HCT116 (cell line): Measurements from ENCODE around the gene NECAB2. TPM values are rescaled to one million over a fixed set of nuclear protein-coding genes. Genes with fewer than 3 reads are reported as not detected.

ENCODE experiments used
- ATAC-seq: fragments of 200-7000 bp; cut with Tn5 transposase; 2 replicates; pipeline ENCODE4 v1.9.1; 2020; ENCODE audit warnings: mild to moderate bottlenecking, moderate library complexity
- BruUV-seq: library from RNA; stranded (reverse); fragments of 400-500 nt; replicated peaks from 2 replicates; lab custom pipeline; 2021; lab: Mats Ljungman, UMichigan
- CTCF ChIA-PET: fragments of 300-600 bp; sonication (Branson Sonifier 250); formaldehyde crosslinking; loops from one replicate; lab custom pipeline; 2021; ENCODE audit warnings: antibody characterized with exemption; lab: Charles Lee
- POLR2A ChIA-PET: fragments of 300-600, 350-600 bp; sonication (Branson Sonifier 250); formaldehyde crosslinking; loops from one replicate; lab custom pipeline; 2021; ENCODE audit warnings: antibody characterized with exemption; lab: Charles Lee
- RAD21 ChIA-PET, 2 experiments: fragments of 300-600 bp; sonication (Branson Sonifier 250); formaldehyde crosslinking; loops; one replicate each; lab custom pipeline; 2023; ENCODE audit warnings: low total read pairs in 2 of 2; ENCODE audit not compliant: uncharacterized antibody in 2 of 2, unreplicated experiment in 2 of 2, low non-redundant PET in 1 of 2; lab: Charles Lee
- DNase-seq: peaks from one replicate; pipeline ENCODE4 v3.0.0-alpha.2; 2010; ENCODE audit warnings: low read depth, low spot score
- H2AFZ ChIP-seq: fragments of 200-600 bp; shearing (Covaris generic), sonication (generic); 2 replicates; pipeline ENCODE4 v1.6.1; 2017; ENCODE audit warnings: low read depth, mixed run types, mixed read lengths, antibody characterized with exemption, low read length; ENCODE audit not compliant: poor library complexity, severe bottlenecking
- H3K27ac ChIP-seq: 2 replicates; pipeline ENCODE4 v1.5.1; 2012; ENCODE audit warnings: low read depth, low read length
- H3K27me3 ChIP-seq: fragments of 200-600 bp; sonication (generic); 2 replicates; pipeline ENCODE4 v1.6.1; 2016; ENCODE audit warnings: mixed run types, low read length, mixed read lengths; ENCODE audit not compliant: insufficient read depth
- H3K36me3 ChIP-seq, 2 experiments: fragments of 200-500 bp in 1 of 2; fragments of 200-600 bp in 1 of 2; sonication (Bioruptor generic) in 1 of 2; sonication (generic) in 1 of 2; 2 replicates each; pipeline versions ENCODE4 v1.5.1 to v1.6.1; 2014 to 2016; ENCODE audit warnings: low read length in 2 of 2, inconsistent platforms in 1 of 2, mixed read lengths in 1 of 2, mixed run types in 1 of 2; ENCODE audit not compliant: insufficient read depth in 2 of 2, control insufficient read depth in 1 of 2
- H3K4me1 ChIP-seq, 2 experiments: fragments of 200-600 bp in 1 of 2; sonication (generic) in 1 of 2; 2 replicates each; pipeline versions ENCODE4 v1.5.1 to v1.6.1; 2012 to 2017; ENCODE audit warnings: low read length in 2 of 2, inconsistent platforms in 1 of 2, mild to moderate bottlenecking in 1 of 2, mixed read lengths in 1 of 2, mixed run types in 1 of 2, moderate library complexity in 1 of 2; ENCODE audit not compliant: insufficient read depth in 2 of 2, control insufficient read depth in 1 of 2
- H3K4me2 ChIP-seq: fragments of 200-600 bp; sonication (generic); 2 replicates; pipeline ENCODE4 v1.6.1; 2017; ENCODE audit warnings: mixed run types, low read length, mixed read lengths
- H3K4me3 ChIP-seq, 2 experiments: fragments of 200-600 bp in 1 of 2; sonication (generic) in 1 of 2; replicated peaks in 1 of 2; 2 replicates each; pipeline ENCODE4 v1.5.1; 2011 to 2016; ENCODE audit warnings: low read length in 2 of 2, control low read depth in 1 of 2, low read depth in 1 of 2, mild to moderate bottlenecking in 1 of 2, mixed read lengths in 1 of 2, mixed run types in 1 of 2
- H3K79me2 ChIP-seq: fragments of 200-600 bp; sonication (generic); 2 replicates; pipeline ENCODE4 v1.6.1; 2017; ENCODE audit warnings: mild to moderate bottlenecking, mixed run types, low read length, moderate library complexity, mixed read lengths; ENCODE audit not compliant: insufficient read depth
- H3K9ac ChIP-seq: fragments of 200-600 bp; sonication (generic); 2 replicates; pipeline ENCODE4 v1.6.1; 2016; ENCODE audit warnings: low read length, mixed read lengths
- H3K9me2 ChIP-seq: fragments of 200-600 bp; sonication (generic), shearing (Covaris generic); 2 replicates; pipeline ENCODE4 v1.6.1; 2017; ENCODE audit warnings: mixed run types, mild to moderate bottlenecking, moderate library complexity; ENCODE audit not compliant: insufficient read depth
- H3K9me3 ChIP-seq, 2 experiments: fragments of 200-500 bp in 1 of 2; fragments of 200-600 bp in 1 of 2; sonication (Bioruptor generic) in 1 of 2; sonication (generic) in 1 of 2; 2 replicates each; pipeline ENCODE4 v1.6.1; 2014 to 2017; ENCODE audit warnings: low read length in 2 of 2, mixed read lengths in 2 of 2, inconsistent platforms in 1 of 2, low read depth in 1 of 2, mild to moderate bottlenecking in 1 of 2, mixed run types in 1 of 2, moderate library complexity in 1 of 2; ENCODE audit not compliant: control insufficient read depth in 1 of 2, insufficient read depth in 1 of 2
- H4K20me1 ChIP-seq: fragments of 200-600 bp; sonication (generic), shearing (Covaris generic); 2 replicates; pipeline ENCODE4 v1.6.1; 2017; ENCODE audit warnings: mixed run types, mild to moderate bottlenecking, moderate library complexity; ENCODE audit not compliant: insufficient read depth
- EGR1 ChIP-seq: IDR thresholded peaks from 2 replicates; pipeline ENCODE4 v1.6.1; 2012; ENCODE audit warnings: low read depth
- EZH2phosphoT487 ChIP-seq: fragments of 200-600 bp; IDR thresholded peaks from 2 replicates; pipeline ENCODE4 v1.6.1; 2018; ENCODE audit warnings: antibody characterized with exemption, borderline replicate concordance
- JUND ChIP-seq: IDR thresholded peaks from 2 replicates; pipeline ENCODE4 v1.6.1; 2012
- POLR2A ChIP-seq: IDR thresholded peaks from 2 replicates; pipeline ENCODE4 v1.7.0; 2011; ENCODE audit warnings: borderline replicate concordance; ENCODE audit not compliant: insufficient read depth, insufficient read length; ENCODE audit errors: extremely low read depth
- SIN3A ChIP-seq: IDR thresholded peaks from 2 replicates; pipeline ENCODE4 v1.6.1; 2012; ENCODE audit warnings: low read depth
- SRF ChIP-seq: IDR thresholded peaks from 2 replicates; pipeline ENCODE4 v1.6.1; 2012; ENCODE audit warnings: low read depth
- TCF7L2 ChIP-seq: IDR thresholded peaks from 2 replicates; pipeline ENCODE4 v1.7.0; 2011; ENCODE audit warnings: borderline replicate concordance, inconsistent platforms; ENCODE audit not compliant: insufficient read depth, insufficient read length; ENCODE audit errors: extremely low read depth
- intact Hi-C: fragments of 100-400 bp; cut with micrococcal nuclease; formaldehyde crosslinking; loops from 2 replicates; pipeline ENCODE4 v1.10.0; 2022
- total RNA-seq: library from RNA; stranded (reverse); gene quantifications from one replicate; pipeline ENCODE4 v1.2.1, GENCODE V29; 2021; ENCODE audit not compliant: unreplicated experiment
- TF ChIP-seq, protein P1 (sequence below): IDR thresholded peaks from 2 replicates; pipeline ENCODE4 v1.6.1; 2012
- TF ChIP-seq, protein P2 (sequence below), 3 experiments: fragments of 200-600 bp in 1 of 3; sonication (generic) in 1 of 3; IDR thresholded peaks in 2 of 3; conservative IDR thresholded peaks in 1 of 3; 2 replicates each; pipeline ENCODE4 v1.5.1; 2012 to 2017; ENCODE audit warnings: low read depth in 2 of 3, low read length in 2 of 3, antibody characterized with exemption in 1 of 3, borderline replicate concordance in 1 of 3, control low read depth in 1 of 3, mild to moderate bottlenecking in 1 of 3, mixed read lengths in 1 of 3, mixed run types in 1 of 3, moderate library complexity in 1 of 3; ENCODE audit not compliant: insufficient read depth in 1 of 3

The NECAB2 gene
- total RNA-seq, 1 experiment from 2014 or later: 0.61 TPM

DNA sequence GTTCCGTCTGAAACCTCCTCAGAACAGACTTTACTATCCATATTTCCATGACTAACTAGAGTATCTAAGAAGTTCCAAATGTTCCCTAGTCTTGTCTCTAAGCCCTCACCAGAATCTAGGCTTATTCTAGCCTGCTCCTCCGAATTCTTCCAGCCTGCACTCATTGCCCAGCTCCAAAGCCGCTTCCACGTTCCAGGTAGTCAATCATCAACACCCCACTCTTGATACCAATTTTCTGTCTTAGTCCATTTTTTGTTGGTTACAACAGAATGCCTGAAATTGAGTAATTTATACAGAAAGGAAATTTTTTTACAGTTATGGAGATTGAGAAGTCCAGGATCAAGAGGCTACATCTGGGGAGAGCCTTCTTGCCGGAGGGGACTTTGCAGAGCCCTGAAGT lies 53.4 kb downstream of the NECAB2 start:
- Histone ChIP-seq H3K4me1 (peaks cover 0 to 7% of the 10 kb centered on the region in 2 experiments; a peak in 1 of 4 replicates), H3K36me3 (no peaks in the 10 kb centered on the region), H3K9me2 (no peaks in the 10 kb centered on the region), H3K4me2 (no peak overlapping the region), H3K79me2 (no peaks in the 10 kb centered on the region), H3K27me3 (no peaks in the 10 kb centered on the region), H4K20me1 (no peaks in the 10 kb centered on the region), H3K9me3 (peaks cover 15 to 17% of the 10 kb centered on the region in 2 experiments; a peak in 2 of 4 replicates), H2AFZ (no peak overlapping the region), H3K9ac (no peak overlapping the region), H3K4me3 (no peak overlapping the region), H3K27ac (no peak overlapping the region)
- intact Hi-C loops: no loop called here
- CTCF ChIA-PET: no interaction called here
- DNase-seq (no peak), ATAC-seq (no peak)
- no peak for TF ChIP-seq EGR1
- no TSS peak for BruUV-seq
- RAD21 ChIA-PET: no interaction called here
- POLR2A ChIA-PET: no interaction called here

DNA sequence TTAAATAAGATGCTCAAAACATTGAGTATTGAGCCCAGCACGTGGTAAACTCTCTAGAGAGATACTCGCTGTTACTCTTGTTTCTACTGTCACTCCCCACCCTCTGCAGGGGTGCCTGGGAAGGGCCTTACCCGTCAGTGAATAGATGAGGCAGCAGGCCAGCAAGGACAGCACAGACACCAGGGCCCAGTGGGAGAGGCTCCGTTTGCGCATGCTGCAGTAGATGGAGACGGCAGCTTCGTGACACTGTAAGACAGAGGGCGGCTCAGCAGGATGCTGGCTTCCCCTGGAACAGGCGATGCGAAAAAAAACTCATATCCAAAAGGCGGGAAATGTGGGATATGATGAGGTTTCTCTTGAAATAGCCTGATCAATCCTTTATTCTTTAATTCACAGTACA lies 54.6 kb downstream of the NECAB2 start:
- Histone ChIP-seq H2AFZ (no peak overlapping the region), H3K4me3 (no peak overlapping the region), H3K4me1 (peaks cover 0 to 7% of the 10 kb centered on the region in 2 experiments; a peak in 1 of 4 replicates), H3K27ac (no peak overlapping the region), H3K36me3 (no peaks in the 10 kb centered on the region), H3K4me2 (no peak overlapping the region), H3K79me2 (no peaks in the 10 kb centered on the region), H3K9me3 (peaks cover 15 to 17% of the 10 kb centered on the region in 2 experiments; a peak in 2 of 4 replicates), H4K20me1 (no peaks in the 10 kb centered on the region), H3K9ac (no peak overlapping the region), H3K27me3 (no peaks in the 10 kb centered on the region), H3K9me2 (no peaks in the 10 kb centered on the region)
- RAD21 ChIA-PET: no interaction called here
- no peak for DNase-seq
- ATAC-seq: no peak
- BruUV-seq: no TSS peak
- CTCF ChIA-PET: interaction anchor here (1.2 kb wide), 1 partner anchor 8 kb away, joined by 3 read pairs; no protein-coding TSS in a partner anchor
- TF ChIP-seq JUND (no peak), SIN3A (no peak), TCF7L2 (no peak), EZH2phosphoT487 (no peak), SRF (no peak), POLR2A (no peak)
- TF ChIP-seq, protein P1, sequence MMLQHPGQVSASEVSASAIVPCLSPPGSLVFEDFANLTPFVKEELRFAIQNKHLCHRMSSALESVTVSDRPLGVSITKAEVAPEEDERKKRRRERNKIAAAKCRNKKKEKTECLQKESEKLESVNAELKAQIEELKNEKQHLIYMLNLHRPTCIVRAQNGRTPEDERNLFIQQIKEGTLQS: no peak
- TF ChIP-seq, protein P2, sequence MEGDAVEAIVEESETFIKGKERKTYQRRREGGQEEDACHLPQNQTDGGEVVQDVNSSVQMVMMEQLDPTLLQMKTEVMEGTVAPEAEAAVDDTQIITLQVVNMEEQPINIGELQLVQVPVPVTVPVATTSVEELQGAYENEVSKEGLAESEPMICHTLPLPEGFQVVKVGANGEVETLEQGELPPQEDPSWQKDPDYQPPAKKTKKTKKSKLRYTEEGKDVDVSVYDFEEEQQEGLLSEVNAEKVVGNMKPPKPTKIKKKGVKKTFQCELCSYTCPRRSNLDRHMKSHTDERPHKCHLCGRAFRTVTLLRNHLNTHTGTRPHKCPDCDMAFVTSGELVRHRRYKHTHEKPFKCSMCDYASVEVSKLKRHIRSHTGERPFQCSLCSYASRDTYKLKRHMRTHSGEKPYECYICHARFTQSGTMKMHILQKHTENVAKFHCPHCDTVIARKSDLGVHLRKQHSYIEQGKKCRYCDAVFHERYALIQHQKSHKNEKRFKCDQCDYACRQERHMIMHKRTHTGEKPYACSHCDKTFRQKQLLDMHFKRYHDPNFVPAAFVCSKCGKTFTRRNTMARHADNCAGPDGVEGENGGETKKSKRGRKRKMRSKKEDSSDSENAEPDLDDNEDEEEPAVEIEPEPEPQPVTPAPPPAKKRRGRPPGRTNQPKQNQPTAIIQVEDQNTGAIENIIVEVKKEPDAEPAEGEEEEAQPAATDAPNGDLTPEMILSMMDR (IDR thresholded peaks at IDR 0.05 in 2 of 3, conservative IDR thresholded peaks at IDR 0.05 in 1 of 3; ENCODE audit: borderline replicate concordance in 1 of 3, insufficient read depth in 1 of 3, low read depth in 2 of 3, low read length in 2 of 3): no peak
- POLR2A ChIA-PET: interaction anchor here (1.0 kb wide), 1 partner anchor 9 kb away, joined by 6 read pairs; no protein-coding TSS in a partner anchor
- intact Hi-C loops: no loop called here
